Measurements from ENCODE around the gene SNX5. TPM values are rescaled to one million over a fixed set of nuclear protein-coding genes. Genes with fewer than 3 reads are reported as not detected.

Gene SNX5
- total and polyA plus RNA-seq, 2 of the 13 experiments (the other 11 are each of a cell fraction or from before 2014, with no cell fraction given): 664 to 1,040 TPM

DNA sequence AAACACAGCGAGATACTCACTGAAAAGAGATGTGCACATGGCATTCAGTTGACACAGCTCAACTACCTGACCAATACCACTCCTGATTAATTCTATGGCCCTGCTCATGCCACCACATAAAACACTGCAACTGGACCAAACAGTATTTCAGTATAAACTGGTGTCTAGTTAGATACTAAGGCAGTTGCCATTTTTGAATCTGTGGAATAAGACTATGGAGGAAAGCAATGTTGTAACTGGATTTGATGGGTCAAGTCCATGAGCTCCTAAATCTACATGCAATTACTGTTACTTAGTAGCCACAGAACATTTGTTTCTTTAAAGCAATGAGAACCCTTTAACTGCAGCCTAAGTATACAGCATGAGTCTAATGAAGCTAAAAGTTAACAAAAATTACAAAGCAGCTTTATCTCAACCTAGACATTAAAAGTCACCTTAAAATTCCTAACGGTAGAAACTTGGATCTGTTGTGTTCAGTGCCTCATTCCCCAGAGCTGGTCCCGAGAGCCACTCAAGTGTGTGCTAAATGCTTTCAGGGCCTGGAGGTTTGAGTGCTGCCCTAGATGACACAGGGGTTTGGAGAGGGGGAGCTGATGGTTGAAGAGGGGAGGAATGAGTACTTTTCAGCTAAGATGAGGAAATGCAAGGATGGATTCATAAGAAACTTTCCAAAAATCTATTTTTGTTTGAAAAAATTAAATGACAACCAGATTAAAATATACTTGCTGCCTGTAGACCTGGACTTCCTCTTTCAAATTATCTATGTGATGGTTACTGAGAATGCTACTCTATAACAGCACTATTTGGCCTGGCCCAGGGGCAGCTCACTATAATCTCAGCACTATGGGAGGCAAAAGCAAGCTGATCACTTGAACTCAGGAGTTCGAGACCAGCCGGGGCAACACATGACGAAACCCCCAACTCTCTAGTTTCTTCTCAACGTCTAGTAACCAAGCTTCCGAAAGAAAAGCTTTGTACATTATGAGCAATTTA, 15.6 kb downstream of the SNX5 start:
- in situ Hi-C loops (cut with HindIII; ENCODE audit: extremely low pct_ligation_motif_present, low pct_unique_long_range_greater_than_20kb) (no loop called here), intact Hi-C loops (cut with micrococcal nuclease; ENCODE audit: unreplicated experiment) (no loop called here)
- Histone ChIP-seq H3K79me2 (ENCODE audit: insufficient read depth, low read length) (peaks cover 95% of the 10 kb centered on the region), H3K4me1 (ENCODE audit: insufficient read depth, low read length) (peaks cover 57% of the 10 kb centered on the region), H3K9me3 (ENCODE audit: low read length) (no peaks in the 10 kb centered on the region), H4K20me1 (ENCODE audit: insufficient read depth, low read length) (peaks cover 52% of the 10 kb centered on the region), H3K27me3 (ENCODE audit: control insufficient read depth in 1 of 2, insufficient read depth in 2 of 2, low read length in 2 of 2) (no peaks in the 10 kb centered on the region), H3K9ac (ENCODE audit: insufficient read depth, low read depth, low read length) (no peak overlapping the region), H2AFZ (ENCODE audit: low read length) (no peak overlapping the region), H3K4me2 (ENCODE audit: low read depth, low read length) (no peak overlapping the region), H3K27ac (ENCODE audit: extremely low read length, insufficient read depth, low read length) (no peak overlapping the region), H3K36me3 (replicated peaks in 1 of 2; ENCODE audit: control insufficient read depth in 1 of 2, insufficient read depth in 2 of 2, low read length in 2 of 2) (peaks cover 59 to 90% of the 10 kb centered on the region in 2 experiments), H3K4me3 (replicated peaks in 1 of 3; ENCODE audit: insufficient read depth in 1 of 3, low read depth in 2 of 3, low read length in 3 of 3) (no peak overlapping the region)
- WGBS (ENCODE audit: low lambda C conversion rate): 93% methylated on average over 8 of the region's 8 CpGs
- POLR2A ChIA-PET: interaction anchor here (0.6 to 1.8 kb wide), 3 partner anchors 8 to 14 kb away, joined by 3 to 5 read pairs (median 3); no protein-coding TSS in a partner anchor
- ATAC-seq (peak; percentile 7; the same call in 1 of the 3 replicates), FAIRE-seq (no peak), DNase-seq (ENCODE audit: low spot score) (no peak)
- CTCF ChIA-PET (ENCODE audit: low intra/inter-chr PET ratio, low total read pairs): no interaction called here
- no TSS peak for BruUV-seq (replicated peaks)
- TF ChIP-seq, protein P1, sequence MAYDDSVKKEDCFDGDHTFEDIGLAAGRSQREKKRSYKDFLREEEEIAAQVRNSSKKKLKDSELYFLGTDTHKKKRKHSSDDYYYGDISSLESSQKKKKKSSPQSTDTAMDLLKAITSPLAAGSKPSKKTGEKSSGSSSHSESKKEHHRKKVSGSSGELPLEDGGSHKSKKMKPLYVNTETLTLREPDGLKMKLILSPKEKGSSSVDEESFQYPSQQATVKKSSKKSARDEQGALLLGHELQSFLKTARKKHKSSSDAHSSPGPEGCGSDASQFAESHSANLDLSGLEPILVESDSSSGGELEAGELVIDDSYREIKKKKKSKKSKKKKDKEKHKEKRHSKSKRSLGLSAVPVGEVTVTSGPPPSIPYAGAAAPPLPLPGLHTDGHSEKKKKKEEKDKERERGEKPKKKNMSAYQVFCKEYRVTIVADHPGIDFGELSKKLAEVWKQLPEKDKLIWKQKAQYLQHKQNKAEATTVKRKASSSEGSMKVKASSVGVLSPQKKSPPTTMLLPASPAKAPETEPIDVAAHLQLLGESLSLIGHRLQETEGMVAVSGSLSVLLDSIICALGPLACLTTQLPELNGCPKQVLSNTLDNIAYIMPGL (CRISPR knock-in tag; IDR thresholded peaks at IDR 0.05; ENCODE audit: borderline replicate concordance in 1 of 2, low read depth in 1 of 2): no peak
- TF ChIP-seq ZNF547 (CRISPR knock-in tag; IDR thresholded peaks at IDR 0.05) (0 out of 2 replicates have a peak, but pooled peaks have one; percentile 0), ZFP36L2 (CRISPR knock-in tag; IDR thresholded peaks at IDR 0.05) (no peak), SOX5 (CRISPR knock-in tag; IDR thresholded peaks at IDR 0.05; ENCODE audit: borderline replicate concordance) (no peak), POLR2A (IDR thresholded peaks at IDR 0.05; ENCODE audit: insufficient read depth in 1 of 2, low read depth in 2 of 2, low read length in 2 of 2) (peak in 1 of 2 experiments; percentile 12; a peak in 1 of 4 replicates), PHB2 (IDR thresholded peaks at IDR 0.05; ENCODE audit: partially characterized antibody) (no peak), ZNF382 (CRISPR knock-in tag; IDR thresholded peaks at IDR 0.05; ENCODE audit: borderline replicate concordance) (0 out of 2 replicates have a peak, but pooled peaks have one; percentile 16), RBM22 (optimal IDR thresholded peaks at IDR 0.05; ENCODE audit: low read length) (peak; percentile 96), NCOA5 (CRISPR knock-in tag; IDR thresholded peaks at IDR 0.05) (no peak), EP300 (IDR thresholded peaks at IDR 0.05; ENCODE audit: low read depth in 2 of 2, low read length in 2 of 2) (no peak), EP300 (CRISPR knock-in tag; IDR thresholded peaks at IDR 0.05; ENCODE audit: borderline replicate concordance) (no peak), RBFOX2 (IDR thresholded peaks at IDR 0.05; ENCODE audit: low read depth, low read length) (peak; percentile 39; the same call in 1 of the 2 replicates), ZNF235 (CRISPR knock-in tag; IDR thresholded peaks at IDR 0.05; ENCODE audit: borderline replicate concordance) (no peak), ZFP62 (CRISPR knock-in tag; IDR thresholded peaks at IDR 0.05) (no peak), FOXA3 (CRISPR knock-in tag; IDR thresholded peaks at IDR 0.05) (no peak), POLR2G (IDR thresholded peaks at IDR 0.05; ENCODE audit: low read depth, low read length) (peak; percentile 44; the same call in 1 of the 2 replicates), ZNF788 (CRISPR knock-in tag; IDR thresholded peaks at IDR 0.05; ENCODE audit: borderline replicate concordance) (0 out of 2 replicates have a peak, but pooled peaks have one; percentile 15), KLF16 (CRISPR knock-in tag; IDR thresholded peaks at IDR 0.05) (no peak), AGO2 (optimal IDR thresholded peaks at IDR 0.05; ENCODE audit: low read depth, low read length) (peak; percentile 73), CCAR2 (optimal IDR thresholded peaks at IDR 0.05; ENCODE audit: low read depth, low read length) (no peak)
- TF ChIP-seq, protein P2, sequence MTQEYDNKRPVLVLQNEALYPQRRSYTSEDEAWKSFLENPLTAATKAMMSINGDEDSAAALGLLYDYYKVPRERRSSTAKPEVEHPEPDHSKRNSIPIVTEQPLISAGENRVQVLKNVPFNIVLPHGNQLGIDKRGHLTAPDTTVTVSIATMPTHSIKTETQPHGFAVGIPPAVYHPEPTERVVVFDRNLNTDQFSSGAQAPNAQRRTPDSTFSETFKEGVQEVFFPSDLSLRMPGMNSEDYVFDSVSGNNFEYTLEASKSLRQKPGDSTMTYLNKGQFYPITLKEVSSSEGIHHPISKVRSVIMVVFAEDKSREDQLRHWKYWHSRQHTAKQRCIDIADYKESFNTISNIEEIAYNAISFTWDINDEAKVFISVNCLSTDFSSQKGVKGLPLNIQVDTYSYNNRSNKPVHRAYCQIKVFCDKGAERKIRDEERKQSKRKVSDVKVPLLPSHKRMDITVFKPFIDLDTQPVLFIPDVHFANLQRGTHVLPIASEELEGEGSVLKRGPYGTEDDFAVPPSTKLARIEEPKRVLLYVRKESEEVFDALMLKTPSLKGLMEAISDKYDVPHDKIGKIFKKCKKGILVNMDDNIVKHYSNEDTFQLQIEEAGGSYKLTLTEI (CRISPR knock-in tag; conservative IDR thresholded peaks at IDR 0.05): no peak
